Smooth muscle cell (in vitro differentiated cells): ENCODE results near the gene ACSF2. TPM values are rescaled to one million over a fixed set of nuclear protein-coding genes. Genes with fewer than 3 reads are reported as not detected.

Source experiments
- DNase-seq: peaks from one replicate; lab custom pipeline; 2025; ENCODE audit not compliant: unreplicated experiment; lab: John Stamatoyannopoulos, UW
- H2AFZ ChIP-seq: fragments of 200-600 bp; sonication (generic); 2 replicates; pipeline ENCODE4 v1.6.0; 2016; ENCODE audit warnings: antibody characterized with exemption, low read depth, mild to moderate bottlenecking
- H3F3A ChIP-seq: fragments of 200-600 bp; sonication (generic); 2 replicates; pipeline ENCODE4 v1.6.0; 2017; ENCODE audit warnings: antibody characterized with exemption, low read depth
- H3K27ac ChIP-seq: fragments of 200-600 bp; sonication (generic); 2 replicates; pipeline ENCODE4 v1.5.1; 2016; ENCODE audit warnings: low read depth, mild to moderate bottlenecking
- H3K27me3 ChIP-seq: fragments of 200-600 bp; sonication (generic); 2 replicates; pipeline ENCODE4 v1.6.1; 2016; ENCODE audit warnings: low read depth, mild to moderate bottlenecking
- H3K36me3 ChIP-seq: fragments of 200-600 bp; sonication (generic); 2 replicates; pipeline ENCODE4 v1.5.1; 2016; ENCODE audit warnings: low read depth
- H3K4me1 ChIP-seq: fragments of 200-600 bp; sonication (generic); 2 replicates; pipeline ENCODE4 v1.5.1; 2016; ENCODE audit warnings: low read depth
- H3K4me2 ChIP-seq: fragments of 200-600 bp; sonication (generic); 2 replicates; pipeline ENCODE4 v1.6.0; 2016; ENCODE audit warnings: mild to moderate bottlenecking
- H3K4me3 ChIP-seq: fragments of 200-600 bp; sonication (generic); 2 replicates; pipeline ENCODE4 v1.5.1; 2016; ENCODE audit warnings: mild to moderate bottlenecking
- H3K79me2 ChIP-seq: fragments of 200-600 bp; sonication (generic); 2 replicates; pipeline ENCODE4 v1.6.0; 2016; ENCODE audit warnings: low read depth, mild to moderate bottlenecking
- H3K9ac ChIP-seq: fragments of 200-600 bp; sonication (generic); 2 replicates; pipeline ENCODE4 v1.6.0; 2016; ENCODE audit warnings: low read depth
- H3K9me3 ChIP-seq: fragments of 200-600 bp; sonication (generic); replicated peaks from 2 replicates; pipeline ENCODE4 v1.5.1; 2016; ENCODE audit warnings: low read depth
- H4K20me1 ChIP-seq: fragments of 200-600 bp; sonication (generic); 2 replicates; pipeline ENCODE4 v1.6.0; 2016; ENCODE audit warnings: low read depth
- WGBS: methylation state at CpG from one replicate; pipeline ENCODE4 v1.1.7; 2016; ENCODE audit warnings: low lambda C conversion rate; 5-methylcytosine and 5-hydroxymethylcytosine counted together
- polyA plus RNA-seq: library from polyadenylated mRNA; unstranded; fragments of >200 nt; fragmentation: Nextera tagmentation; extraction: Ambion mirVana; gene quantifications from 2 replicates; pipeline ENCODE4 v1.2.1, GENCODE V29; 2016
- total RNA-seq: library from RNA; depleted of rRNA; stranded (reverse); fragments of >200 nt; gene quantifications from 2 replicates; pipeline ENCODE4 v1.2.3, GENCODE V29; 2014
- TF ChIP-seq, protein P1 (sequence below): fragments of 200-600 bp; sonication (generic); IDR thresholded peaks from 2 replicates; pipeline ENCODE4 v1.5.1; 2017; ENCODE audit warnings: borderline replicate concordance, mild to moderate bottlenecking, antibody characterized with exemption; ENCODE audit not compliant: insufficient read depth, poor library complexity, severe bottlenecking

The ACSF2 gene
- total and polyA plus RNA-seq, 2 experiments from 2014 or later, result 13.7 to 16.8 TPM

DNA sequence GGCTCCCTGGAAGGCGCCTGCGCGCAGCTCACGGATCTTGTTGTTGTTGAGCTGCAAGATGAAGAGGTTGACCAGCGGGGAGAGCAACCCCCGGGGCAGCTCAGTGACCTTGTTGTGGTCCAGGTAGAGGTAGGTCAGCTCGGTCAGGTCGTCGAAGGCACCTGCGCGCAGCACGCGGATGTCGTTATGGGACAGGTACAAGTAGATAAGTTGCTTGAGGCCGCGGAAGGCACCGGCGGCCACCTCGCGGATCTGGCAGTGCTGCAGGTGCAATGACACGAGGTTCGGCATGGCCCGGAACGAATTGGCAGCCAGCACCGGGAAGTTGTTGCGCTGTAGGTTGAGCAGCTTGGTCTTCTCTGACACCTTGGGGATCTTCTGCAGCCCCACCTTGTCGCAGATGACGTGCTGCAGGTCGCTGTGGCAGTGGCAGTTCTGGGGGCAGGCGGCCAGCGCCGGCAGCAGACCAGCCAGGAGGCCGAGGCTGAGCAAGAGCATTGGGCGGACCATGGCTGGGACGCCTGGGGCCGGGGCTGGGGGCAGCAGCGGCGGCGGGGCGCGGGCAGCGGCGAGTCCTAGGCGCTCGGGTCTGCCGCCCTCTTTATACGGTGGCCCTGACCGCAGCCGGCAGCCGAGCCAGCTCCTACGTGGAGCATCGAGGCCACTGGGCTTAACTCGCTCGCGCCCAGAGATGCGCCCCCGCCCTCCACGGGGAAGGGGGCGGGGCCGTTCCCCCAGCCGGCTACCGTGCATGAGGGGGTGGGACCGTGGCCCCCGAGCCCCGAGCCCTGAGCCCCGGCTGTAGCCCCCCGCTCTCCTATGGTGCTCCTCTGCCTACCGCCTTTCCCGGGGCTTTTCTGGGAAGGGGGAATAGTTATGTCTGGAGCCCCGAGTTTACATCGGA lies 42.5 kb downstream of the ACSF2 start, which contains the start of gene CHAD:
Gene CHAD (minus strand): TSS at position 577 of the 904 bp plus-strand sequence. CDS start 67 bp downstream, at position 510.
- Histone ChIP-seq H3K9ac (no peak within 1 kb of the TSS), H3K27me3 (peaks cover 16% of the 10 kb centered on the region), H3K4me2 (peak within 1 kb of the TSS; percentile 86), H3K4me1 (no peaks in the 10 kb centered on the region), H4K20me1 (no peaks in the 10 kb centered on the region), H3K36me3 (no peaks in the 10 kb centered on the region), H2AFZ (no peak within 1 kb of the TSS), H3K79me2 (no peaks in the 10 kb centered on the region), H3K9me3 (no peaks in the 10 kb centered on the region), H3K27ac (no peak within 1 kb of the TSS), H3F3A (no peaks in the 10 kb centered on the region), H3K4me3 (peak within 1 kb of the TSS; percentile 47)
- WGBS, result 60% methylated on average over 38 of the region's 71 CpGs
- no peak for DNase-seq
- TF ChIP-seq, protein P1, sequence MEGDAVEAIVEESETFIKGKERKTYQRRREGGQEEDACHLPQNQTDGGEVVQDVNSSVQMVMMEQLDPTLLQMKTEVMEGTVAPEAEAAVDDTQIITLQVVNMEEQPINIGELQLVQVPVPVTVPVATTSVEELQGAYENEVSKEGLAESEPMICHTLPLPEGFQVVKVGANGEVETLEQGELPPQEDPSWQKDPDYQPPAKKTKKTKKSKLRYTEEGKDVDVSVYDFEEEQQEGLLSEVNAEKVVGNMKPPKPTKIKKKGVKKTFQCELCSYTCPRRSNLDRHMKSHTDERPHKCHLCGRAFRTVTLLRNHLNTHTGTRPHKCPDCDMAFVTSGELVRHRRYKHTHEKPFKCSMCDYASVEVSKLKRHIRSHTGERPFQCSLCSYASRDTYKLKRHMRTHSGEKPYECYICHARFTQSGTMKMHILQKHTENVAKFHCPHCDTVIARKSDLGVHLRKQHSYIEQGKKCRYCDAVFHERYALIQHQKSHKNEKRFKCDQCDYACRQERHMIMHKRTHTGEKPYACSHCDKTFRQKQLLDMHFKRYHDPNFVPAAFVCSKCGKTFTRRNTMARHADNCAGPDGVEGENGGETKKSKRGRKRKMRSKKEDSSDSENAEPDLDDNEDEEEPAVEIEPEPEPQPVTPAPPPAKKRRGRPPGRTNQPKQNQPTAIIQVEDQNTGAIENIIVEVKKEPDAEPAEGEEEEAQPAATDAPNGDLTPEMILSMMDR, result no peak

DNA sequence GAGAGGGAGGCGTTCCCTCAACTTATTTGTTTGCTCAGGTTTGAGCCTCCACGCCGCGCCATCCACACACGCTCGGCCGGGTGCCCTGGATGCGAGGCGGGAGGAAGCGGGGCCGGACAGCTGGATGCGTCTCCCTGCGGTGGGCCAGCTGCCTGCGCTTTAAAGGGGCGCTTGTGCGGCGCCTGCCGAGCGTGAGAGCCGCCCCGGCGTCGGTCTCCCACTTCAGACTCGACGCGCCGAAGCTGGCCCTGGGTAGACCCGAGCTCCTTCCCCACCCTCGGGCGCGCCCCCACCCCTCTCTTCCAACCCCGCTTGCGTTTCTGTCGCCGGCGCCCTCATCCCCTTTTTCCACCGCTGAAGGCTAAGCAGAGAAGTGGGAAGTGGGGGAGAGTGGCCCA lies 43.2 kb downstream of the ACSF2 start:
- TF ChIP-seq, protein P1, result no peak
- Histone ChIP-seq H3K4me2 (peak overlapping the region; percentile 86), H4K20me1 (no peaks in the 10 kb centered on the region), H3K27ac (no peak overlapping the region), H3K36me3 (no peaks in the 10 kb centered on the region), H3K9ac (no peak overlapping the region), H3K27me3 (peaks cover 16% of the 10 kb centered on the region), H3K4me3 (peak overlapping the region; percentile 47), H3K9me3 (no peaks in the 10 kb centered on the region), H3K4me1 (no peaks in the 10 kb centered on the region), H2AFZ (no peak overlapping the region), H3K79me2 (no peaks in the 10 kb centered on the region), H3F3A (no peaks in the 10 kb centered on the region)
- no peak for DNase-seq
- WGBS, result 32% methylated on average over 36 of the region's 37 CpGs

DNA sequence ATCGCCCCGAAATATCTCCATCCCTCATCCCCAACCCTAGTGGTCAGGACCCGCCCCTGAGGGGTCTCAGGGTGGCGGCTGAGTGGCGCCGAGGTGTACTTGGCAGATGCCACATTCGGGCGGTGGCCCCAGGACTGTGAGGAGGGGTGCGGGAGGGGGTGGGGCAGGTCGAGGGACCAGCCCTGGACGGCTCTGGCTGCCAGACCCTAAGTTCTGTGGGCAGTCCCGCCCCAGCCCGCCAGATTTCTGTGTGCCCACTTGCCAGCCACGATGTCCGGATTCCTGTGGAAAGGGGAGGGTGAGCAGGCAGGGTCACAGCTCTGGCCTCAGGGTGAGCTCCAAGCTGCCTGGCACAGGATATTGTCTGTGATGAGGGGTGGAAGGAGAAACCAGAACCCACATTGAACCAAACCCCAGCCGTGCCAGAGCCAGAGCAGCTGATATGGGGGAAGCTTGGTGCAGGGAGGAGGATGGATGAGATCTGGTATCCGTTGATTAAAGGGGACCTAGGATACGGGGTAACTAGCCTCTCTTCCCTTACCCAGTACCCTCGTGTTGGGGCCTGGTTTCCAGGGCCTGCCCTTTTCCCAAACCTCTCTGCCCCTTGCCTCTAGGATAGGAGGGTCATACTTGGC lies 43.8 kb downstream of the ACSF2 start:
- no peak overlapping the region for H3K9ac ChIP-seq
- WGBS, result 87% methylated on average over 19 of the region's 19 CpGs

More for the DNA sequence above, 43.8 kb downstream of the ACSF2 start:
- Histone ChIP-seq H3K4me3 (no peak overlapping the region), H4K20me1 (no peaks in the 10 kb centered on the region), H3K27ac (no peak overlapping the region), H3K9me3 (no peaks in the 10 kb centered on the region), H3K4me1 (no peaks in the 10 kb centered on the region), H3F3A (no peaks in the 10 kb centered on the region), H3K27me3 (peaks cover 16% of the 10 kb centered on the region), H2AFZ (no peak overlapping the region), H3K4me2 (no peak overlapping the region), H3K36me3 (no peaks in the 10 kb centered on the region), H3K79me2 (no peaks in the 10 kb centered on the region)
- TF ChIP-seq, protein P1, result no peak
- DNase-seq, result no peak
